NCI-H1417 treated with DMSO at 0.1 percent for 48 hours (cell line): ENCODE results near the gene SLITRK5.

Experiments
- DNase-seq: peaks from one replicate; lab custom pipeline; 2025; lab: John Stamatoyannopoulos, UW

Gene SLITRK5

GRCh38 chr13:87671031-87671752 is at the start of gene SLITRK5:
TSS of gene SLITRK5 (plus strand) at chr13:87671371. CDS start at chr13:87675389, 4,018 bp downstream.
- peak; percentile 81 for DNase-seq

- DNase-seq = no peak
Observed at GRCh38 chr13:87622971-87623370, 48.2 kb upstream of the SLITRK5 start.

GRCh38 chr13:87656306-87656705 is 14.9 kb upstream of the SLITRK5 start:
- peak; percentile 55 for DNase-seq

- DNase-seq = no peak
Observed at GRCh38 chr13:87661471-87661870, 9.7 kb upstream of the SLITRK5 start.

- DNase-seq = no peak
Observed at GRCh38 chr13:87666831-87667230, 4.3 kb upstream of the SLITRK5 start.

- DNase-seq = no peak
Observed at GRCh38 chr13:87667686-87668085, 3.5 kb upstream of the SLITRK5 start.

GRCh38 chr13:87669379-87669978 is 1.7 kb upstream of the SLITRK5 start:
- peak; percentile 30 for DNase-seq

GRCh38 chr13:87671753-87672605 is 808 bp downstream of the SLITRK5 start:
- DNase-seq = no peak

- DNase-seq = no peak
Observed at GRCh38 chr13:87674247-87674738, 3.1 kb downstream of the SLITRK5 start.

- DNase-seq = no peak
Observed at GRCh38 chr13:87675851-87676250, 4.7 kb downstream of the SLITRK5 start.

GRCh38 chr13:87676254-87677042 is 5.3 kb downstream of the SLITRK5 start:
- no peak for DNase-seq

GRCh38 chr13:87677043-87677495 is 5.9 kb downstream of the SLITRK5 start:
- DNase-seq = no peak

- peak; percentile 36 for DNase-seq
Observed at GRCh38 chr13:87677496-87678371, 6.6 kb downstream of the SLITRK5 start.

- DNase-seq = no peak
Observed at GRCh38 chr13:87678372-87678752, 7.2 kb downstream of the SLITRK5 start.

- peak; percentile 69 for DNase-seq
Observed at GRCh38 chr13:87680298-87680697, 9.1 kb downstream of the SLITRK5 start.

GRCh38 chr13:87684850-87685742 is 13.9 kb downstream of the SLITRK5 start:
- DNase-seq = no peak

GRCh38 chr13:87696458-87696857 is 25.3 kb downstream of the SLITRK5 start:
- DNase-seq = no peak

GRCh38 chr13:87698268-87698667 is 27.1 kb downstream of the SLITRK5 start:
- DNase-seq = no peak

- DNase-seq = no peak
Observed at GRCh38 chr13:87709947-87710346, 38.8 kb downstream of the SLITRK5 start.

- no peak for DNase-seq
Observed at GRCh38 chr13:87712012-87712411, 40.8 kb downstream of the SLITRK5 start.
